GM12878 (cell line): ENCODE measurements around the gene TTC33. TPM values are rescaled to one million over a fixed set of nuclear protein-coding genes. Genes with fewer than 3 reads are reported as not detected.

Experiments used
- ATAC-seq: fragments of 200-7000 bp; cut with Tn5 transposase; 3 replicates; pipeline ENCODE4 v1.9.1; 2020; ENCODE audit warnings: mild to moderate bottlenecking, moderate library complexity
- BruUV-seq: library from RNA; stranded (reverse); fragments of 400-500 nt; replicated peaks from 2 replicates; lab custom pipeline; 2021; lab: Mats Ljungman, UMichigan
- CTCF ChIA-PET: fragments of 300-600 bp; sonication (Branson Sonifier 250); formaldehyde crosslinking; extraction: SDS; loops from one replicate; lab custom pipeline; 2021; ENCODE audit warnings: inconsistent platforms; lab: Yijun Ruan, JAX
- POLR2A ChIA-PET: fragments of 350-600 bp; formaldehyde crosslinking; extraction: SDS; loops from one replicate; lab custom pipeline; 2021; ENCODE audit warnings: inconsistent platforms; lab: Charles Lee
- RAD21 ChIA-PET: fragments of 300-600 bp; sonication (Branson Sonifier 250); formaldehyde crosslinking; loops from one replicate; lab custom pipeline; 2023; ENCODE audit warnings: antibody characterized with exemption; ENCODE audit not compliant: unreplicated experiment; lab: Charles Lee
- SMC1A ChIA-PET: fragments of 300-600 bp; sonication (Branson Sonifier 250); formaldehyde crosslinking; loops from one replicate; lab custom pipeline; 2023; ENCODE audit not compliant: unreplicated experiment, uncharacterized antibody; lab: Charles Lee
- DNase-seq: peaks from one replicate; pipeline ENCODE4 v3.0.0-alpha.2; 2011; ENCODE audit warnings: low read depth, low spot score
- FAIRE-seq: peaks from 3 replicates; lab custom pipeline; 2011; peaks lifted over from hg19 to GRCh38; lab: Jason Lieb, UNC
- H2AFZ ChIP-seq: 2 replicates; pipeline ENCODE4 v1.6.0; 2011; ENCODE audit warnings: low read depth, low read length, control low read depth; ENCODE audit not compliant: control insufficient read depth
- H3K27ac ChIP-seq: 2 replicates; pipeline ENCODE4 v1.5.1; 2011; ENCODE audit warnings: control low read depth; ENCODE audit not compliant: control insufficient read depth, insufficient read depth
- H3K27me3 ChIP-seq, 2 experiments: replicated peaks in 1 of 2; 2 replicates each; pipeline versions ENCODE4 v1.6.0 to v1.6.1; 2011; ENCODE audit warnings: low read length in 1 of 2; ENCODE audit not compliant: control insufficient read depth in 2 of 2, insufficient read depth in 2 of 2
- H3K36me3 ChIP-seq, 2 experiments: 2 replicates each; pipeline ENCODE4 v1.5.1; 2011; ENCODE audit warnings: low read length in 1 of 2; ENCODE audit not compliant: control insufficient read depth in 2 of 2, insufficient read depth in 2 of 2
- H3K4me1 ChIP-seq: 2 replicates; pipeline ENCODE4 v1.6.1; 2011; ENCODE audit warnings: mild to moderate bottlenecking, low read length, moderate library complexity, mixed read lengths; ENCODE audit not compliant: control insufficient read depth, insufficient read depth
- H3K4me2 ChIP-seq: 2 replicates; pipeline ENCODE4 v1.6.0; 2011; ENCODE audit warnings: control low read depth; ENCODE audit not compliant: control insufficient read depth, insufficient read depth
- H3K4me3 ChIP-seq: fragments of 200-600 bp; sonication (generic); 2 replicates; pipeline ENCODE4 v1.5.1; 2016
- H3K79me2 ChIP-seq: 2 replicates; pipeline ENCODE4 v1.6.0; 2011; ENCODE audit warnings: low read length; ENCODE audit not compliant: control insufficient read depth, insufficient read depth
- H3K9ac ChIP-seq: 2 replicates; pipeline ENCODE4 v1.8.0; 2011; ENCODE audit warnings: low read length, control low read depth, mixed read lengths; ENCODE audit not compliant: control insufficient read depth, insufficient read depth
- H3K9me3 ChIP-seq: replicated peaks from 3 replicates; pipeline ENCODE4 v1.5.1; 2011; ENCODE audit warnings: mild to moderate bottlenecking, low read length; ENCODE audit not compliant: control insufficient read depth, insufficient read depth
- H4K20me1 ChIP-seq: 2 replicates; pipeline ENCODE4 v1.6.0; 2011; ENCODE audit not compliant: control insufficient read depth, insufficient read depth
- ASH2L ChIP-seq: fragments of 300-600, 200-600 bp; sonication (generic); IDR thresholded peaks from 2 replicates; pipeline ENCODE4 v1.6.1; 2017; ENCODE audit warnings: low read depth, mild to moderate bottlenecking, borderline replicate concordance
- BRCA1 ChIP-seq: IDR thresholded peaks from 2 replicates; pipeline ENCODE4 v1.6.1; 2011; ENCODE audit warnings: low read depth, low read length, improper control_type of control experiment
- EED ChIP-seq: sonication (generic); IDR thresholded peaks from 2 replicates; pipeline ENCODE4 v1.6.1; 2016; ENCODE audit warnings: antibody characterized with exemption, low read depth
- FOXK2 ChIP-seq: fragments of 450-650 bp; IDR thresholded peaks from 2 replicates; pipeline ENCODE4 v1.6.1; 2017; ENCODE audit warnings: mild to moderate bottlenecking, moderate library complexity
- KLF5 ChIP-seq: fragments of 450-650 bp; IDR thresholded peaks from 2 replicates; pipeline ENCODE4 v1.6.1; 2014; ENCODE audit warnings: mild to moderate bottlenecking; ENCODE audit not compliant: partially characterized antibody
- PAX8 ChIP-seq: fragments of 450-650 bp; IDR thresholded peaks from 2 replicates; pipeline ENCODE4 v1.6.1; 2017; ENCODE audit warnings: mild to moderate bottlenecking, moderate library complexity
- POLR2A ChIP-seq: IDR thresholded peaks from 2 replicates; pipeline ENCODE4 v1.6.1; 2011; ENCODE audit warnings: low read depth, mild to moderate bottlenecking, low read length
- RBBP5 ChIP-seq: fragments of 200-600 bp; sonication (generic); conservative IDR thresholded peaks from 2 replicates; pipeline ENCODE4 v1.6.1; 2016
- SIN3A ChIP-seq: IDR thresholded peaks from 2 replicates; pipeline ENCODE4 v1.6.1; 2012; ENCODE audit warnings: low read depth, low read length, improper control_type of control experiment
- SKIL ChIP-seq: fragments of 450-650 bp; IDR thresholded peaks from 2 replicates; pipeline ENCODE4 v1.6.1; 2017; ENCODE audit warnings: mild to moderate bottlenecking, low read depth, inconsistent platforms; ENCODE audit not compliant: poor library complexity, severe bottlenecking
- STAT1 ChIP-seq: fragments of 450-650 bp; conservative IDR thresholded peaks from 2 replicates; pipeline ENCODE4 v1.6.1; 2014; ENCODE audit warnings: antibody characterized with exemption, mild to moderate bottlenecking
- SUZ12 ChIP-seq: fragments of 200-600 bp; sonication (generic); IDR thresholded peaks from one replicate; pipeline ENCODE4 v1.6.1; 2018; ENCODE audit warnings: antibody characterized with exemption, mild to moderate bottlenecking; ENCODE audit not compliant: unreplicated experiment
- ZBED1 ChIP-seq: IDR thresholded peaks from 2 replicates; pipeline ENCODE4 v1.6.1; 2016; ENCODE audit warnings: borderline replicate concordance
- WGBS: methylation state at CpG from one replicate; pipeline ENCODE4 v1.1.6; 2016; ENCODE audit warnings: low lambda C conversion rate; ENCODE audit not compliant: insufficient replicate concordance, insufficient coverage; ENCODE audit errors: missing lambda C conversion rate; 5-methylcytosine and 5-hydroxymethylcytosine counted together
- in situ Hi-C: fragments of 300-500 bp; cut with MboI; formaldehyde crosslinking; loops from 9 replicates; pipeline ENCODE4 v1.14.3; 2018; ENCODE audit warnings: mixed read lengths
- intact Hi-C: fragments of 100-400 bp; cut with micrococcal nuclease; formaldehyde crosslinking; loops from one replicate; pipeline ENCODE4 v1.14.2; 2022; ENCODE audit not compliant: unreplicated experiment
- polyA plus RNA-seq, 11 experiments: library from polyadenylated mRNA; depleted of rRNA in 4 of 11; unstranded in 6 of 11; stranded (reverse) in 5 of 11; fragments of >200 nt; fragmentation: Nextera tagmentation in 4 of 11; fragmentation: Illumina TruSeq in 1 of 11; extraction: Ambion mirVana in 4 of 11; extraction: Trizol in 1 of 11; gene quantifications; 1 replicate in 1 of 11; 2 replicates in 10 of 11; pipeline versions ENCODE4 v1.2.1 to v1.2.3, GENCODE V29; 2011 to 2016; ENCODE audit warnings: inconsistent platforms in 2 of 11, missing spikeins in 2 of 11, low read depth in 1 of 11
- total RNA-seq, 4 experiments: library from RNA; depleted of rRNA in 3 of 4; stranded (reverse); fragments of >200 nt in 3 of 4; fragmentation: Illumina TruSeq in 1 of 4; extraction: Trizol in 1 of 4; gene quantifications; 2 replicates each; pipeline versions ENCODE4 v1.2.1 to v1.2.3, GENCODE V29; 2013 to 2021
- TF ChIP-seq, protein P1 (sequence below): fragments of 450-650 bp; IDR thresholded peaks from 2 replicates; pipeline ENCODE4 v1.6.1; 2017; ENCODE audit warnings: borderline replicate concordance
- TF ChIP-seq, protein P2 (sequence below): fragments of 450-650 bp; IDR thresholded peaks from 2 replicates; pipeline ENCODE4 v1.6.1; 2017; ENCODE audit warnings: mild to moderate bottlenecking, moderate library complexity

Gene TTC33
- total and polyA plus RNA-seq, 10 of the 15 experiments (the other 5 are each of a cell fraction or from before 2014, with no cell fraction given) = 7.9 to 22.3 (median 14.6) TPM

DNA sequence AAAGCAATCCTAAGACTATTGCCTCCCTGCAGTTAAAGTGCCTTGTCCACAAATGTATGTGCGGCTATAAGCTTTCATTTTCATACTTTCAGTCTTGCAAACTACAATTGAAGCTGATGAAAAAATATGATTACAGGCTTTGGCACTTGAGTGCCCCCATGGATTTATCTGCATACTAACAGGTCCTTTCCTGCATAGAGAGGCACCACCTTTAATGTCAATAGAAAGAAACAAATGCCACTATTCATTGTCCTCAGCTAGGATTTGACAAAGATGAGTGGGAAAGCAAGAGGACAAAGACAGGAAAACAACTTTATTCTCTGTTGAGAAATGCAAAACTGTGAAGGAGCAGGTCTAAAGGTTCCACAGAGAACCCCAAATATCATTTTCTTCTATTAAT is 201.7 kb downstream of the TTC33 start (continued):
- TF ChIP-seq, protein P1, sequence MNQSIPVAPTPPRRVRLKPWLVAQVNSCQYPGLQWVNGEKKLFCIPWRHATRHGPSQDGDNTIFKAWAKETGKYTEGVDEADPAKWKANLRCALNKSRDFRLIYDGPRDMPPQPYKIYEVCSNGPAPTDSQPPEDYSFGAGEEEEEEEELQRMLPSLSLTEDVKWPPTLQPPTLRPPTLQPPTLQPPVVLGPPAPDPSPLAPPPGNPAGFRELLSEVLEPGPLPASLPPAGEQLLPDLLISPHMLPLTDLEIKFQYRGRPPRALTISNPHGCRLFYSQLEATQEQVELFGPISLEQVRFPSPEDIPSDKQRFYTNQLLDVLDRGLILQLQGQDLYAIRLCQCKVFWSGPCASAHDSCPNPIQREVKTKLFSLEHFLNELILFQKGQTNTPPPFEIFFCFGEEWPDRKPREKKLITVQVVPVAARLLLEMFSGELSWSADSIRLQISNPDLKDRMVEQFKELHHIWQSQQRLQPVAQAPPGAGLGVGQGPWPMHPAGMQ = no peak
- TF ChIP-seq, all 136 proteins: peak for 0

GRCh38 chr5:40552981-40553380 is 202.8 kb downstream of the TTC33 start:
- POLR2A ChIA-PET = no interaction called here
- RAD21 ChIA-PET = no interaction called here
- H3K4me2 ChIP-seq = no peak overlapping the region
- no peaks in the 10 kb centered on the region for H3K36me3 ChIP-seq
- DNase-seq (no peak), FAIRE-seq (no peak), ATAC-seq (no peak)
- H2AFZ ChIP-seq = no peak overlapping the region
- no peaks in the 10 kb centered on the region for H3K27me3 ChIP-seq
- no peaks in the 10 kb centered on the region for H3K9me3 ChIP-seq
- H3K4me3 ChIP-seq = no peak overlapping the region
- BruUV-seq = no TSS peak
- H3K4me1 ChIP-seq = no peaks in the 10 kb centered on the region
- in situ Hi-C loops (no loop called here), intact Hi-C loops (no loop called here)
- WGBS = 65% methylated on average over 3 of the region's 3 CpGs
- CTCF ChIA-PET = no interaction called here
- no peak overlapping the region for H3K27ac ChIP-seq
- no peak overlapping the region for H3K9ac ChIP-seq
- H3K79me2 ChIP-seq = no peaks in the 10 kb centered on the region
- H4K20me1 ChIP-seq = no peaks in the 10 kb centered on the region
- SMC1A ChIA-PET = interaction anchor here (1.4 kb wide), 1 partner anchor 48 kb away, joined by 3 read pairs; no protein-coding TSS in a partner anchor
- TF ChIP-seq STAT1 = no peak
- TF ChIP-seq RBBP5 = no peak
- TF ChIP-seq EED = no peak
- TF ChIP-seq POLR2A = no peak
- TF ChIP-seq BRCA1 = no peak
- no peak for TF ChIP-seq SKIL
- TF ChIP-seq SUZ12 = no peak
- no peak for TF ChIP-seq SIN3A
- TF ChIP-seq PAX8 = no peak
- no peak for TF ChIP-seq ASH2L
- TF ChIP-seq, protein P2, sequence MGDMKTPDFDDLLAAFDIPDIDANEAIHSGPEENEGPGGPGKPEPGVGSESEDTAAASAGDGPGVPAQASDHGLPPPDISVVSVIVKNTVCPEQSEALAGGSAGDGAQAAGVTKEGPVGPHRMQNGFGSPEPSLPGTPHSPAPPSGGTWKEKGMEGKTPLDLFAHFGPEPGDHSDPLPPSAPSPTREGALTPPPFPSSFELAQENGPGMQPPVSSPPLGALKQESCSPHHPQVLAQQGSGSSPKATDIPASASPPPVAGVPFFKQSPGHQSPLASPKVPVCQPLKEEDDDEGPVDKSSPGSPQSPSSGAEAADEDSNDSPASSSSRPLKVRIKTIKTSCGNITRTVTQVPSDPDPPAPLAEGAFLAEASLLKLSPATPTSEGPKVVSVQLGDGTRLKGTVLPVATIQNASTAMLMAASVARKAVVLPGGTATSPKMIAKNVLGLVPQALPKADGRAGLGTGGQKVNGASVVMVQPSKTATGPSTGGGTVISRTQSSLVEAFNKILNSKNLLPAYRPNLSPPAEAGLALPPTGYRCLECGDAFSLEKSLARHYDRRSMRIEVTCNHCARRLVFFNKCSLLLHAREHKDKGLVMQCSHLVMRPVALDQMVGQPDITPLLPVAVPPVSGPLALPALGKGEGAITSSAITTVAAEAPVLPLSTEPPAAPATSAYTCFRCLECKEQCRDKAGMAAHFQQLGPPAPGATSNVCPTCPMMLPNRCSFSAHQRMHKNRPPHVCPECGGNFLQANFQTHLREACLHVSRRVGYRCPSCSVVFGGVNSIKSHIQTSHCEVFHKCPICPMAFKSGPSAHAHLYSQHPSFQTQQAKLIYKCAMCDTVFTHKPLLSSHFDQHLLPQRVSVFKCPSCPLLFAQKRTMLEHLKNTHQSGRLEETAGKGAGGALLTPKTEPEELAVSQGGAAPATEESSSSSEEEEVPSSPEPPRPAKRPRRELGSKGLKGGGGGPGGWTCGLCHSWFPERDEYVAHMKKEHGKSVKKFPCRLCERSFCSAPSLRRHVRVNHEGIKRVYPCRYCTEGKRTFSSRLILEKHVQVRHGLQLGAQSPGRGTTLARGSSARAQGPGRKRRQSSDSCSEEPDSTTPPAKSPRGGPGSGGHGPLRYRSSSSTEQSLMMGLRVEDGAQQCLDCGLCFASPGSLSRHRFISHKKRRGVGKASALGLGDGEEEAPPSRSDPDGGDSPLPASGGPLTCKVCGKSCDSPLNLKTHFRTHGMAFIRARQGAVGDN = no peak
- no peak for TF ChIP-seq KLF5
- no peak for TF ChIP-seq ZBED1
- TF ChIP-seq FOXK2 = no peak
